ENCODE data around the gene USP33.
"Not testable (repeated sequence)": the region's sequence is repeated elsewhere in the genome, so short reads cannot be mapped to it uniquely, and the experiment has no call there.

USP33 gene

DNA sequence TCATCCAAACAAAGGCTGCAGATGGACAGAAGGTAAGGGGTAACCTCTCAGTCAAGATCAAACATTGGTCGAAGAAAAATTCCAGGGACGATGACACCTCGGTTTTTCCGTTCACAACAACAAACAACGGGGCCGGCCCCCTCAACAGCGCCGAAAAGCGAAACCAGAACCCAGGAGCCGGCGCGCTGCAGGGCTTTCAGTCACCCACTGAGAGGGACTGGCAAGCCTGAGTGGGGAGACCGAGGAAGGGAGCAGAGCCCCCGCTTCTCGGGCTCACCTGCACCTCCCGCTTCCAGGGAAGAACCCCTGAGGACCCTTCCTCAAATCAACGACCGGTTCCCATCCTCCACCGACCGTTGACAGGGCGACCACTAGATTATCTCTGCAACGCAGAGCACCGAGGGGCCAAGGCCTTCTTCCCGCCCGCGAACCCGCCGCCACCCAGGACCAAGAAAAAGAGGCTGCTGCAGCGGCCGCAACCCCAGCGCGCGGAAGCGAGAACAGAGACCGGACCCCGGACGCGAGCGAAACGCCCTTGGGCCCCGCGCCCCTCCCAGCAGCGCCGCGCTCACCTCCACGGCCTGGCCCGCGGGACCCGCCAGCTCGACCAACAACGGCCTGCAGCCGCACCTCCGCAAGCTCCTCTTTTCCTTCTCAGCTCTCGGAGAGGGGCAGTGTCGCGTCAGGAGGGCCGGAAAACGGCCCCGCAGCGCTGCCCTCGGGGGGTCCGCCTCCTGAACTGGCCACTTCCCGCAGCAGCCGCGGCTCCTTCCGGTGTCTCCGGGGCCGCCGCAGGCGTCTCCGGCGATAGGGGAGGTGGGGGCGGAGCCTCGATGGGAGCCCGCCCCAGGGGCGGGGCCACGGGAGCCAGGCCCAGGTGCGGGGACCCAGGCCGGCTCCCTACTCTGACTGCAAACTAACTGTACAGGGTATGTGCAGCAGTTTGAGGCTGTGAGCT is at the start of gene USP33:
Gene USP33, minus strand, starts transcription at position 782 of the 958 bp plus-strand sequence. CDS start 18,155 bp downstream, outside the sequence.
- H3K4me1 ChIP-seq (ENCODE audit: control insufficient read depth, insufficient read depth, low read length), result peaks cover 4% of the 10 kb centered on the region

DNA sequence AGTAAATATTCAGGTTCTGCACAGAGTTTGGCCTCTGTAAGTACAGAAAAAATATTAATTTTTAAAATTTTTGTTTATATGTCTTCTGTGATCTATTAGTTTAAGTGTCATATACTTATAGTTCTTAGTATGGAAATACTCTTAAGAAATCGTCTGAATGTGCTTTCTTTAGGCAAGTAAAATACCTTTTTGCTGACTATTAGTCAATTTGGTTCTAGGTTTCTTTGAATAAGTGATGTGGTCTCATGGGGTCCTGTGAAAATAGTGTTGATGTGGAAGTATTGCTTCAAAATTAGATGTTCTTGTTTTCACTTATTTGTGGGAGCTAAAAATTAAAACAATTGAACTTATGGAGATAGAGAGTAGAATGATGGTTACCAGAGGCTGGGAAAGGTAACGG is 43.7 kb upstream of the USP33 start:
- Histone ChIP-seq H3K27ac (ENCODE audit: low read depth, low read length) (no peak overlapping the region), H3K4me3 (ENCODE audit: low read length) (no peak overlapping the region), H3K4me1 (ENCODE audit: control insufficient read depth, insufficient read depth, low read length) (no peaks in the 10 kb centered on the region), H3K27me3 (ENCODE audit: control insufficient read depth, insufficient read depth, low read length) (no peaks in the 10 kb centered on the region), H3K9ac (ENCODE audit: low read length) (no peak overlapping the region), H3K36me3 (ENCODE audit: control insufficient read depth, insufficient read depth, low read length) (peaks cover 3% of the 10 kb centered on the region)

More for the DNA sequence above, at the start of gene USP33:
- Histone ChIP-seq H3K27me3 (ENCODE audit: control insufficient read depth, insufficient read depth, low read length) (no peaks in the 10 kb centered on the region), H3K9ac (ENCODE audit: low read length) (peak within 1 kb of the TSS; percentile 87), H3K4me3 (ENCODE audit: low read length) (peak within 1 kb of the TSS; percentile 97), H3K36me3 (ENCODE audit: control insufficient read depth, insufficient read depth, low read length) (no peaks in the 10 kb centered on the region), H3K27ac (ENCODE audit: low read depth, low read length) (peak within 1 kb of the TSS; percentile 85)

GRCh38 chr1:77802026-77802425 is 42.4 kb upstream of the USP33 start:
- Histone ChIP-seq H3K27me3 (ENCODE audit: control insufficient read depth, insufficient read depth, low read length) (no peaks in the 10 kb centered on the region), H3K4me3 (ENCODE audit: low read length) (no peak overlapping the region), H3K36me3 (ENCODE audit: control insufficient read depth, insufficient read depth, low read length) (no peaks in the 10 kb centered on the region), H3K9ac (ENCODE audit: low read length) (no peak overlapping the region), H3K4me1 (ENCODE audit: control insufficient read depth, insufficient read depth, low read length) (no peaks in the 10 kb centered on the region), H3K27ac (ENCODE audit: low read depth, low read length) (no peak overlapping the region)

- Histone ChIP-seq H3K9ac (ENCODE audit: low read length) (no peak overlapping the region), H3K4me3 (ENCODE audit: low read length) (no peak overlapping the region), H3K27me3 (ENCODE audit: control insufficient read depth, insufficient read depth, low read length) (no peaks in the 10 kb centered on the region), H3K27ac (ENCODE audit: low read depth, low read length) (no peak overlapping the region), H3K4me1 (ENCODE audit: control insufficient read depth, insufficient read depth, low read length) (no peaks in the 10 kb centered on the region), H3K36me3 (ENCODE audit: control insufficient read depth, insufficient read depth, low read length) (no peaks in the 10 kb centered on the region)
Measured at GRCh38 chr1:77797991-77798390, 38.3 kb upstream of the USP33 start.

DNA sequence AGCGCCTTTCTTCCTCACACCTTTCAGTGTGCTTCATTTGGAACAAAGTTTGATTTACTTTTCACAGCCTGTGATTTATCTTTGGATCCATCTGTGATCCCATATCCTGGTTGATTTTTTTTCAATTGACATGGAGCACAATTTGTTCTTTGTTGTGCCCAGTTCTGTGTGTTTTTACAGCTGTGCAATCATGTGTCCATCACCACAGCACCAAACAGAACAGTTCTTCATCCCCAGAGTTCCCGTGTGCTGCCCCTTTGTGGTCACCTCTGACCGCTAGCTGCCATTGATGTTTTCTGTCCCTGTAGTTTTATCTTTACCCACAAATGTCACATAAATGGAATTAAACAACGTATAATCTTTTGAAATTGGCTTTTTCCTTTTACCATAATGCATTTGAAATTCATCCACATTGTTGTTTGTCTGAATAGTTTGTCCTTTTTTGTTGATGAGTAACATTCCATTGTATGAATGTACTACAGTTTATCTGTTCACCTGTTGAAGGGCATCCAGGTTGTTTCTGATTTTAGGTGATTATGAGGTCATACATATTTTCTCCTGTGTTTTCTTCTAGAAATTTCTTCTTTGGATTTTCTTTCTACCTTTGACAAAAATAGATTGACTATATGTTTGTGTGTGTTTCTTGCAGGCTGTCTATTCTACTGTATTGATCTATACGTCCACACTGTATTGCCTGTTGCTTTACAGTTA is 37.2 kb upstream of the USP33 start:
- no peaks in the 10 kb centered on the region for H3K4me1 ChIP-seq (ENCODE audit: control insufficient read depth, insufficient read depth, low read length)
- H3K36me3 ChIP-seq (ENCODE audit: control insufficient read depth, insufficient read depth, low read length), result no peaks in the 10 kb centered on the region
- no peak overlapping the region for H3K4me3 ChIP-seq (ENCODE audit: low read length)
- no peak overlapping the region for H3K9ac ChIP-seq (ENCODE audit: low read length)
- no peaks in the 10 kb centered on the region for H3K27me3 ChIP-seq (ENCODE audit: control insufficient read depth, insufficient read depth, low read length)
- H3K27ac ChIP-seq (ENCODE audit: low read depth, low read length), result no peak overlapping the region

DNA sequence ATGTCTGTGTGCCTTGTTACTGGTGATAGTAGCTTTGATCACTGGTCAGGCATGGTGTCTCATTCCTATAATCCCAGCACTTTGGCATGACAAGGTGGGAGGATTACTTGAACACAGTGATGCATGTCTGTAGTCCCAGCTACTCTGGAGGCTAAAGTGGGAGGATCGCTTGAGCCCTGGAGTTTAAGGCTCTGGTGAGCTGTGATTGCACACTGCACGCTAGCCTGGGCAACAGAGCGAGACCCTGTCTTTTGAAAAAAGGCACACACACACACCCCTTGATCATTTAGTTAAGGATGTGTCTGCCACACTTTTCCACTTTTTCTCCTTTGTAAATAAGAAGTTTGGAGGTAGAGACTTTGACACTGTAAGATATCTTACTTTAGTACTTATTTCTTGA is 34.9 kb upstream of the USP33 start:
- Histone ChIP-seq H3K4me1 (ENCODE audit: control insufficient read depth, insufficient read depth, low read length) (no peaks in the 10 kb centered on the region), H3K4me3 (ENCODE audit: low read length) (no peak overlapping the region), H3K27me3 (ENCODE audit: control insufficient read depth, insufficient read depth, low read length) (no peaks in the 10 kb centered on the region), H3K36me3 (ENCODE audit: control insufficient read depth, insufficient read depth, low read length) (no peaks in the 10 kb centered on the region), H3K27ac (ENCODE audit: low read depth, low read length) (no peak overlapping the region), H3K9ac (ENCODE audit: low read length) (no peak overlapping the region)

- H3K9ac ChIP-seq (ENCODE audit: low read length); H3K4me3 ChIP-seq (ENCODE audit: low read length); H3K36me3 ChIP-seq (ENCODE audit: control insufficient read depth, insufficient read depth, low read length); H3K27ac ChIP-seq (ENCODE audit: low read depth, low read length); H3K4me1 ChIP-seq (ENCODE audit: control insufficient read depth, insufficient read depth, low read length); H3K27me3 ChIP-seq (ENCODE audit: control insufficient read depth, insufficient read depth, low read length): not testable (repeated sequence)
Measured at GRCh38 chr1:77786093-77786741, 26.6 kb upstream of the USP33 start.

DNA sequence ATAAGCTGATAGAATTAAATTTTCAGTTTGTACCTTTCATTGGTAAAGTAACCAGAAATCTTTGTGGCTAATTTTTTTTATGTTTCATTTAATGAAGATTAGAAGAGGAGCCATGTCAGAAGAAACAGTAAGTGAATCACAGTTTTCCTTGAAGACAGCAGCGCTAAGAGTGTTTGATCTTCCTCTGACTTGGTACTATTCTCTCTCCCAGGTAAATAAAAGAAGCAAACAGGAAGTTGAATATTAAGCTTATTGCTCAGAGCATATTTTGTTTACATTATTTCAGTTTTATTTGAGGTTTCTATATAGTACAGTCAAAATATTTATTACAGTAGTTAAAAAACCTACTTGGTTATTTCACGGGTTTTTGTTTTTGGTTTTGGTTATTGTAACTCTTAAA is 23.5 kb upstream of the USP33 start:
- H3K4me3 ChIP-seq (ENCODE audit: low read length), result no peak overlapping the region
- H3K36me3 ChIP-seq (ENCODE audit: control insufficient read depth, insufficient read depth, low read length), result peaks cover 2% of the 10 kb centered on the region

GRCh38 chr1:77781683-77782082 is 22.0 kb upstream of the USP33 start:
- Histone ChIP-seq H3K27ac (ENCODE audit: low read depth, low read length) (no peak overlapping the region), H3K9ac (ENCODE audit: low read length) (no peak overlapping the region), H3K4me1 (ENCODE audit: control insufficient read depth, insufficient read depth, low read length) (no peaks in the 10 kb centered on the region), H3K27me3 (ENCODE audit: control insufficient read depth, insufficient read depth, low read length) (no peaks in the 10 kb centered on the region), H3K4me3 (ENCODE audit: low read length) (no peak overlapping the region), H3K36me3 (ENCODE audit: control insufficient read depth, insufficient read depth, low read length) (peaks cover 2% of the 10 kb centered on the region)

More for the DNA sequence above, 23.5 kb upstream of the USP33 start:
- Histone ChIP-seq H3K27me3 (ENCODE audit: control insufficient read depth, insufficient read depth, low read length) (no peaks in the 10 kb centered on the region), H3K4me1 (ENCODE audit: control insufficient read depth, insufficient read depth, low read length) (no peaks in the 10 kb centered on the region), H3K27ac (ENCODE audit: low read depth, low read length) (no peak overlapping the region), H3K9ac (ENCODE audit: low read length) (no peak overlapping the region)

DNA sequence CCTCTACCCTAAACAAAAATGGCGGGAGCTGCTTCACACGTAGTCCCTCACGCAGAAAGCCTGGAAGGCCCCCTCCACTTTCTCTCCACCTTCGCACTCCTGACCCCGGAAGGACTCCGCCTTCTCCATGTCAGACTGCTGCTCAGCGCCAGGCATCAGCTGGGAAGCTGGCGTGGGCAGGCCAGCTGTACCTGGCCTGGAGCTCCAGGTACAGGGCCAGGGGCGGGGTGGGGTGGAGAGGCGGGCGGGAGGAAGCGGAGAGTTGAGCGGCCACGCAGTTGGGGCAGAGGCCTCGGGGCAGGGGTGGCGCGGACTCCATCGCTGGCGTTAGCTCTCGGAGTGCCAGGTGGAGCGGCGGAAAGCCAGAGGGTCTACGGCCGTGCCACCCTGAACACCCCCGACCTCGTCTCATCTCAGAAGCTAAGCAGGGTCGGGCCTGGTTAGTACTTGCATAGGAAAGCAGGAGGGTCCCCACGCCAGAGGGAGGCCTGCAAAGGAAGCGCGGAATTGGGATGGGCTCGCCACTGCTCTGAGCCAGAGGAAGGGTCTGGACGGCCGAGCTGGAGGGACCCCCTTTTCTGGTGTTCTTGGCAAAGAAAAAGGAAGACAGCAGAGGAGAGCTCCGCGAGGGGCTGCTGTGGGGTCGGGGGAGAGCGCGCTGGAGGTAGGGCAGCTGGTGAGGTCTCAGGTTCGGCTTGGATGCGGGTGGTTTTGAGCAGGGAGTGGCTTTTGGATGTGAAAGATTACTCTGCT is 20.1 kb upstream of the USP33 start, which contains the start of gene MIGA1:
Gene MIGA1, plus strand, starts transcription at position 121 of the 753 bp plus-strand sequence. CDS start 3,604 bp downstream, outside the sequence.
- H3K27ac ChIP-seq (ENCODE audit: low read depth, low read length), result peak within 1 kb of the TSS; percentile 71
- no peaks in the 10 kb centered on the region for H3K4me1 ChIP-seq (ENCODE audit: control insufficient read depth, insufficient read depth, low read length)
- no peaks in the 10 kb centered on the region for H3K27me3 ChIP-seq (ENCODE audit: control insufficient read depth, insufficient read depth, low read length)
- H3K4me3 ChIP-seq (ENCODE audit: low read length), result peak within 1 kb of the TSS; percentile 99
- H3K9ac ChIP-seq (ENCODE audit: low read length), result peak within 1 kb of the TSS; percentile 81
- peaks cover 2% of the 10 kb centered on the region for H3K36me3 ChIP-seq (ENCODE audit: control insufficient read depth, insufficient read depth, low read length)

DNA sequence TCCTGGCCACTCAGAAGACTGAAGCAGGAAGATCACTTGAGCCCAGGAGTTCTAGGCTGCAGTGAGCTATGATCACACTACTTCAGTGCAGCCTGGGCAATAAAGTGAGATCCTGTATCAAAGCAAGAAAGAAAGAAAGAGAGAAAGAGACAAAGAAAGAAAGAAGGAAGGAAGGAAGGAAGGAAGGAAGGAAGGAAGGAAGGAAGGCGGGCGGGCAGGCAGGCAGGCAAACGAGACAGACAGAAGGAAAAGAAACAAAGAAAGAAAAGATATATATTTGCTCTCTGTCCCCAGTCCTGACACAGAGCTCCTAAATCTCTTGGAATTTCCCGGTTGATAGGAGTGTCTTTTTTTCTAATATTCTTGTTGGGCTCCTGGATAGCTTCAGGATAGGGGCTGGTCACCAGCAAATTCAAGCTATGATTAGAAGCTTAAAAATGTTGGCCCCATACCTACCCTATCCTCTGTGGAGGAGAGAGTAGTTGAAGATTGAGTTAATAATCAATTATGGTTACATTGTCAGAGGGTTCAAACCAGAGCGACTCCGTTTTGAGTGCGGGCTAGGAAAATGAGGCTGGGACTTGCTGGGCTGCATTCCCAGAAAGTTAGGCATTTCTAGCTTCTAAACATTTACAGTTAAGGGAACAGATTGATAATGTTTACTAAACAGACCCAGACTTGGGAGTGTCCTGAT is 16.5 kb upstream of the USP33 start:
- no peak overlapping the region for H3K27ac ChIP-seq (ENCODE audit: low read depth, low read length)
- H3K27me3 ChIP-seq (ENCODE audit: control insufficient read depth, insufficient read depth, low read length), result no peaks in the 10 kb centered on the region
- no peak overlapping the region for H3K9ac ChIP-seq (ENCODE audit: low read length)
- H3K36me3 ChIP-seq (ENCODE audit: control insufficient read depth, insufficient read depth, low read length), result no peaks in the 10 kb centered on the region
- H3K4me3 ChIP-seq (ENCODE audit: low read length), result no peak overlapping the region
- H3K4me1 ChIP-seq (ENCODE audit: control insufficient read depth, insufficient read depth, low read length), result no peaks in the 10 kb centered on the region
